Coronary artery (tissue), 2 donors: ENCODE measurements around the gene GNRHR.

Experiments used
- DNase-seq: peaks from one replicate; pipeline ENCODE4 v3.0.0-alpha.2; 2017; ENCODE audit warnings: low spot score
- H3K27ac ChIP-seq, 2 donors: fragments of 200-600 bp; sonication (generic); one replicate each; pipeline ENCODE4 v1.5.1; 2016 to 2019
- H3K4me3 ChIP-seq: fragments of 200-600 bp; sonication (generic); 2 replicates; pipeline ENCODE4 v1.5.1; 2016; ENCODE audit warnings: mild to moderate bottlenecking, moderate library complexity
- TF ChIP-seq, protein P1 (sequence below): fragments of 200-600 bp; sonication (generic); IDR thresholded peaks from one replicate; pipeline ENCODE4 v1.5.1; 2019; ENCODE audit warnings: antibody characterized with exemption

Gene GNRHR, protein sequence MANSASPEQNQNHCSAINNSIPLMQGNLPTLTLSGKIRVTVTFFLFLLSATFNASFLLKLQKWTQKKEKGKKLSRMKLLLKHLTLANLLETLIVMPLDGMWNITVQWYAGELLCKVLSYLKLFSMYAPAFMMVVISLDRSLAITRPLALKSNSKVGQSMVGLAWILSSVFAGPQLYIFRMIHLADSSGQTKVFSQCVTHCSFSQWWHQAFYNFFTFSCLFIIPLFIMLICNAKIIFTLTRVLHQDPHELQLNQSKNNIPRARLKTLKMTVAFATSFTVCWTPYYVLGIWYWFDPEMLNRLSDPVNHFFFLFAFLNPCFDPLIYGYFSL

DNA sequence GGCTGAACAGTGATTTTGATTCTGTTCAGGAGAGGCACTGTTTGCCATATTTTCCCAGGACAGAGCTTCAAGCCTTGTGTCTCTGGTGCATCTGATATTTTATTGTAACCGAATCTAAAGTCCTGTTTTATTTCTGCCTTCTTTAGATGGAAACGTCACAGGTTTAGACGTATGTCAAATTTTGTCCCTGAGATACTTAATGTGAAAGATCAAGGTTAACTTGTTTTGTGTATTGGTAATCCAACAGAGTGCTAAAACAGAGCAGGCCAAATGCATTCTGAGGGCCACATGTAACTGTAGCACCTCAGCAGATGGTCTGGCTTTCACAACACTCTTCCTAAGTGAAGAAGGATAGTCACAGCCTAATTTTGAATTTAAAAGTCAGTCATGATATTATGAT lies at the start of gene GNRHR:
GNRHR (minus strand) TSS at position 101 of the 400 bp plus-strand sequence; CDS start at position 48, 53 bp downstream.
- Histone ChIP-seq H3K27ac (no peak within 1 kb of the TSS), H3K4me3 (no peak within 1 kb of the TSS)
- DNase-seq: no peak
- TF ChIP-seq, protein P1, sequence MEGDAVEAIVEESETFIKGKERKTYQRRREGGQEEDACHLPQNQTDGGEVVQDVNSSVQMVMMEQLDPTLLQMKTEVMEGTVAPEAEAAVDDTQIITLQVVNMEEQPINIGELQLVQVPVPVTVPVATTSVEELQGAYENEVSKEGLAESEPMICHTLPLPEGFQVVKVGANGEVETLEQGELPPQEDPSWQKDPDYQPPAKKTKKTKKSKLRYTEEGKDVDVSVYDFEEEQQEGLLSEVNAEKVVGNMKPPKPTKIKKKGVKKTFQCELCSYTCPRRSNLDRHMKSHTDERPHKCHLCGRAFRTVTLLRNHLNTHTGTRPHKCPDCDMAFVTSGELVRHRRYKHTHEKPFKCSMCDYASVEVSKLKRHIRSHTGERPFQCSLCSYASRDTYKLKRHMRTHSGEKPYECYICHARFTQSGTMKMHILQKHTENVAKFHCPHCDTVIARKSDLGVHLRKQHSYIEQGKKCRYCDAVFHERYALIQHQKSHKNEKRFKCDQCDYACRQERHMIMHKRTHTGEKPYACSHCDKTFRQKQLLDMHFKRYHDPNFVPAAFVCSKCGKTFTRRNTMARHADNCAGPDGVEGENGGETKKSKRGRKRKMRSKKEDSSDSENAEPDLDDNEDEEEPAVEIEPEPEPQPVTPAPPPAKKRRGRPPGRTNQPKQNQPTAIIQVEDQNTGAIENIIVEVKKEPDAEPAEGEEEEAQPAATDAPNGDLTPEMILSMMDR: no peak

DNA sequence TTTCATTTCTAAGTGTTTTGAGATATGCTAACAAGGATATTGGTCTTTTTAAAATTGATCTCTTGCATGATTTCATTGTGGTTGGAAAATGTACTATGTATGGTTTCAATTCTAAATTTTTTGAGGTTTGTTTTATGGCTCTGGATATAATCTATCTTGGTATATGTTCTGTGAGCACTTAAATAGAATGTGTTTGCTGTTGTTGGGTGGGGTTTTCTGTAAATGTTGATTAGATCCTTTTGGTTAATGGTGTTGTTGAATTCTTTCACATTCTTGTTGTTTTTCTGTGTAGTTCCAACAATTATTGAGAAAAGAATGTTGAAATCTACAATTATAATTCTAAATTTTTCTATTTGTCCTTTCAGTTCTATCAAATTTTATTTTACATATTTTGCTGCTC lies 42.6 kb upstream of the GNRHR start:
- Histone ChIP-seq H3K4me3 (no peak overlapping the region), H3K27ac (no peak overlapping the region)
- DNase-seq: no peak
- TF ChIP-seq, protein P1: no peak

DNA sequence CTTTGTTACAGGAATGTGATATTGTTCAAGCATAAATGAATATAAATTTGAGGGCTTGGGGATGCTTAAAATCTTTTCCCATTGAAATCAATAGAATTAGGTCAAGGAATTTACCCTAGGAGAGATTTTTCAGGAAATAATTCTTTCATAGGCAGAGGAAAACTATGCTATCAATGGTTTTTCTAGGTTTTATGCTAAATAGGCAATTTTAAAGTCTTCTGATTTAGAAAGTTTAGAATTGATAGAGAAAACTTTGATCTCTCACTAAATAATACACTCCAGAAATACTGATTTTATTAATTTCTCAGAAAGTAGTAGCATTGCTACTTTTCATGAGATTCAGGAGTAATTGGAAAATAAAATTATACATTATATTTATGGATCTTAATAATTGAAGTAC lies 36.5 kb upstream of the GNRHR start:
- H3K4me3 ChIP-seq: no peak overlapping the region
- DNase-seq: no peak
- TF ChIP-seq, protein P1: no peak
- H3K27ac ChIP-seq: no peak overlapping the region

DNA sequence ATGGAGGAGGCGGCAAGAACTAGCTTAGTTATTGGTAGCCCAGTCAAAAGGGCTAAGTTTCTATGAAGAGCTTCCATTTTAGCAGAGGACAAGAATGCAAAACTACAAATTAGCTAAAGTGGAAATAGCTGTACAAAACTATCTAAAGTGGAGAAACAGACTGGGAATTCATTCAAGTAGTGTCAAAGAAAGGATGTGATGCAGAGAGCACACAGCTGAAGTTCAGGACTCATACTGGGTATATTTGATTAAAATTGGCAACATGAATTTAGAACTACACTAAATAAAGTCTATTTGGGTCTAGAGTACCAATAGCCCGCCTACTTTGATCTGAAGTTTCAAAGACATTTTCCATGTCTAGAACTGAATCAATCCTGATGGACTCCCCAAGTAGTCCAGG lies 33.1 kb upstream of the GNRHR start:
- Histone ChIP-seq H3K27ac (no peak overlapping the region), H3K4me3 (no peak overlapping the region)
- TF ChIP-seq, protein P1: no peak
- no peak for DNase-seq

DNA sequence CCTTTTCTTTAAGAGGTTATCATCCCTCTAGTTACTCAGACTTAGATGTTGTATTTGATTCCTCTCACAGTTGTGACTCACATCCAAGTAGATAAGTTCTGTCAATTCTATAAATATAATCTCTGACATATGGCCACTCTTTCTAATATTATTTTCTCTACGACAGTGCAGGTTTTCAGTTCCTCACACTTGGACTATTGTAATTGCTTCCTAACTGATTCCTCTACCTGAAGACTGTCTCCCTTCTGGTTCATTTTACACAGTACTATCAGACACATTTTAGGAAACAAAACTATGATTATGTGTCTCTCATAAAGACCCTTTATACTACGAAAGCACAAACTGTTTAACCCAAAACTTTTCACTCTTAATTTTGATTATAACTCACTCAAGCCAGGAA lies 31.3 kb upstream of the GNRHR start:
- TF ChIP-seq, protein P1: no peak
- no peak for DNase-seq

DNA sequence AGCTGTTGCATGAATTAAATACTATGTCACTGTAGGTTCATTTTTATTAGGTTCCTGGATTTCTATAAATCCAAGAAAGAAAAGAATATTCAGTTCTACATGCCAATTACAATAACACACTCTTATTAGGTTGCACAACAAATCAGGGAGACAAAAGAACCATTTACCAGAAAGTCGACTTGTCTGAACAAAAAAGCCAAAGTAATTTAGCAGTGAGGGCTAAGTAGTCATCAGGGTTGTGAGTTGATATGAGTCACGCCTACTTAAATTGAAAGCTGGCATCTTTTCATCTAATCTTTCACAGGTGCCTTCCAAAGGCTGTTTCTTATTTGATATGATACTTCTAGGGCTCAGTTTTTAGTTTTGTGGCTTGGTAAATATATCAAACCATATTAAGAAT lies 25.4 kb upstream of the GNRHR start:
- no peak for DNase-seq
- no peak overlapping the region for H3K27ac ChIP-seq
- no peak overlapping the region for H3K4me3 ChIP-seq
- TF ChIP-seq, protein P1: no peak

More for the DNA sequence above, 31.3 kb upstream of the GNRHR start:
- Histone ChIP-seq H3K4me3 (no peak overlapping the region), H3K27ac (no peak overlapping the region)

DNA sequence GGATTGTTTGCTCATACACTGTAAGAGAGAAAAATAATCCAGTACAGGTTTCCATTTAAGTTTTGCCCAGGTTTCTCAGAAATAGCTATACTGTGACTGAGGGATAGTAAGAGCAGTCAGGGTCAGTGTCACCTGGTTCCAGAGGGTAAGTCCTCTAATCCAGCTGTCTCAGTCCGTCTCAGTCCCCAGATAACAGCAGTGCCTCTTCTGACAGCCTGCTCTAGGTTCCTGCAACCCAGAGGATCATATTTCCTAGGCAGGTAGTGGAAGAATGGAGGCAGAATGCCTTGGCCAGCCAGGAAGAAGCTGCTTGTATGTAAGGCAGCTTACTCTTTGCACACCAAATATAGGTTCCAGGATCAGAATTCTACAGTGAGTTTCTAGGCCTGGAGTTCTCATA lies 22.6 kb upstream of the GNRHR start:
- TF ChIP-seq, protein P1: no peak

More for the DNA sequence above, 22.6 kb upstream of the GNRHR start:
- no peak overlapping the region for H3K4me3 ChIP-seq
- H3K27ac ChIP-seq: no peak overlapping the region
- no peak for DNase-seq
